HG03196 (cell line): Measurements from ENCODE around the gene PTPRH.
"Not testable (repeated sequence)": the region's sequence is repeated elsewhere in the genome, so short reads cannot be mapped to it uniquely, and the experiment has no call there.

Source experiments
- ATAC-seq: cut with Tn5 transposase; IDR thresholded peaks from one replicate; pipeline ENCODE4 v1.9.1; 2021; ENCODE audit not compliant: unreplicated experiment

Gene PTPRH

DNA sequence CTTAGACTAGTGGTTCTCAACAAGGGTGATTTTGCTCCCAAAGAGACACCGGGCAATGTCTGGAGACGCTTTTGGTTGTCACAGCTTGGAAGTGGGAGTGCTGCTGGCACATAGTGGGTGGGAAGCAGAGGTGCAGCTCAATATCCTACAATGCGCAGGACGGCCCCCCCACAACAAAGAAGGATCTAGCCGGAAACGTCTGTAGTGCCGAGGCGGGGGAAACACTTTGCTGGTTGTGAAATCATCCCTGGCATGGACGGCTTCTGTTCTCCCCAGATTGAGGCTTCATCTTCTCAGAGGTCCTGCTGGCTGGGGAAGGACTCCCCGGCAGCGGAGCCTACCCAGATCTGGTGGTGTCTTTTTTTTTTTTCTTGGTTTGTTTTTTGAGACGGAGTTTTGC lies 15.8 kb downstream of the PTPRH start:
- no peak for ATAC-seq

DNA sequence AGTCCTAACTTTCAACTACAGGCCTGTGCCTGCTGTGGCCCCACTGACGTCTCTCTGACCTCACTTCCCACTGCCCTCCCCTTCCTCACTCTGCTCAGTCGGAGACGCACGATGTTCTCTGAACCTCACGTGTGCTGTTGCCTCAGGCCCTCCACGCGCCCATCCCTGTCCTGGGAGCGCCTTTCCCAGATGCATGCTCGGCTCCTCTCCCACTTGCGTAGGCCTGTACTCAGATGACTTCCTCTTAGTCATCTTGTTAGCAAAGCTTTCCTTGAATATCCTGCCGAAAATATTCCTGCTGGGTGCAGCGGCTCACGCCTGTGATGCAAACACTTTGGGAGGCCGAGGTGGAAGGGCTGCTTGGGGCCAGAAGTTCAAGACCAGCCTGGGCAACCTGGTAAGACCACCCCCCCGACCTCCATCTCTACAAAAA lies 19.9 kb downstream of the PTPRH start:
- ATAC-seq: no peak

DNA sequence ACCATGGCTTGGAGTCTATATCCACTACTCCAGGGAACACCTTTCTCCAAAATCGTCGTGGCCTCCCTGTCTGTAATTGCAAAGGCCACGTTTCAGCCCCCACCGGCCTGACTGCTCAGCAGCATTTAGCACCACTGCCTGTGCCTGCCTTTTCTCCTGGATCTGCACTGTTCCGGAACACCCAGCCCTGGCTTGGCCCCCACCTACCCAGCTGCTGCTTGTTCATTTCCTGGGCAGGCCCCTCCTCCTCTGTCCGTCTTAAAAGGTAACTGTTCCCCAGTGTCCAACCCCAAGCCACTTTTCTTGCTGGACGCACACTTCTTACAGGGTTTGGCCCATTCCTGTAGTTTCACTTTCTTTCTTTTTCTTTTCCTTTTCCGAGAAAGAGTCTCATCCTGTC lies 20.7 kb downstream of the PTPRH start:
- ATAC-seq: no peak

DNA sequence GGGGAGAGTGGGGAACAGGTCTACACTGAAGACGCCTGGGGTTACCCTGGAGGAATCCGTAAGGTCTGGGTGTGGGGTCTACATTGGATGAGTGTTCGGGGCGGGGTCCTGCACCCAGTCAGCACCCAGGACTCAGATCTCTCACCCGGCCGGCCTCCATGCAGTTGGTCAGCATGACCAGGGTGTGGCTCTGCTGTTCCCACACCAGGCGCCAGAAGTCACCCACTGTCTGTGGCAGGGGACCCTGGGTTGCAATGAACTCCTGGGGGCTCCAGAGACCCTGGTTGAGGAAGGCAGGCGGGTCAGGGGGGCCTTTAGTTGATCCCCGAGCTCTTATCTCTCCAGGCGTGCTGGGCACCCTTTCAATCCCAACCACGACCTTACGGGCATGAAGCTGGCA lies 23.2 kb downstream of the PTPRH start:
- ATAC-seq: no peak

DNA sequence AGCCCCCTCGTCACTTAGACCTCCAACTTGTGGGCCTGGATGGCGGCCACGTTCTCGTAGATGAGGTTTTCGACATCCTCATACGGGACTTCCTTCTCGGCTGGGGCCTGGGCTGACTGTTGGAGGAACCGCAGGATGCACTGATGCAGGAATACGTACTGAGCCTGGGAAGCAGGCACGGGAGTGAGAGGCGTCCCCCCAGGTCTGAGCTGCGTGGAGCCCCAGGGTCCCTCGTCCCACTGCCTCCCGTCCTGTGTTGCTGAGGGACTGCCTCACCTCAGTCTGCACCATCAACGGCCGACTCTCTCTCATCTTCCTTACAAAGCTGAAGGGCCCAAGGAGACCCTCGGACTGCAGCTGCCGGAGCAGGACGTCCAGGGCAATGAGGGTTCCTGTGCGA lies 27.6 kb downstream of the PTPRH start:
- no peak for ATAC-seq

GRCh38 chr19:55179606-55180484 lies 29.5 kb downstream of the PTPRH start, which contains the start of gene SYT5:
Gene SYT5, minus strand, starts transcription at chr19:55180289. Its CDS starts 1,248 bp downstream, at chr19:55179041.
- peak; percentile 15 for ATAC-seq

GRCh38 chr19:55178781-55179599 lies 30.3 kb downstream of the PTPRH start:
- ATAC-seq: peak; percentile 55

GRCh38 chr19:55176076-55176475 lies 33.2 kb downstream of the PTPRH start:
- no peak for ATAC-seq

DNA sequence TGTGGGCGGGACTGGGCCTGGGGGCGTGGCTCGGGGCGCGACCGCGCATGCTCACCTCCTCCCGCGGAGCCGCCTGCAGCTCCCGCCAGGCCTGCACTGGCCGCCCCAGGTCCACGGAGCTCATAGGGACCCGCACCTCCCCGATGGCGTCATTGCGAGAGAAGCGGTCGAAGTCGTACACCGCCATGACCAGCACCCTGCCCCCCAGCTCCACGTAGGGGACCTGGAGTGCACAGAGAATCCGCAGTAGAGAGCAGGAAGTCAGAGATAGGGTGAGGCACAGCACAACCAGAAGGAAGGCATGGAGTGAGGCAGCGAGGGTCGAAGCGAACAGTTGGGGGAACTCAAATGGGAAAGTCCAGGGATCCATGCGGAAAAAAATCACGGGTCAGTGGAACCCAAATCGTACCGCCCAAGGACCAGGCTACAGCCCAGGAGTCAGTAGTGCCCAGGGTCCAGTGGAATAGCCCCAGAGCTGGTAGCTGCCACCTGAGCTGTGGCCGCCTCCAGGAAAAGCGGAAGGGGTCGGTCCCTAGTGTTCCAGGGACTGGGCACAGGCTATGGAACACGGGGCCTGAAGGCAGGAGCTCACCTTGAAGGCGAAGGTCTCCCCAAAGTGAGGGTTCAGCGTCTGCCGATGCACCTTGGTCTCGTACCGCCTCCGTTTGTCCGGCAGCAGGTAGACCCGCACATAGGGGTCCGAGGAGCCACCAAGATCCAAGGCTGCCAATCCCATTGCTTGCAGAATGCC lies 34.0 kb downstream of the PTPRH start:
- no peak for ATAC-seq

GRCh38 chr19:55174425-55175116 lies 34.7 kb downstream of the PTPRH start:
- ATAC-seq: no peak

- ATAC-seq: no peak
Measured at GRCh38 chr19:55173714-55174409, 35.4 kb downstream of the PTPRH start.

- ATAC-seq: no peak
Measured at GRCh38 chr19:55173186-55173713, 36.1 kb downstream of the PTPRH start.

DNA sequence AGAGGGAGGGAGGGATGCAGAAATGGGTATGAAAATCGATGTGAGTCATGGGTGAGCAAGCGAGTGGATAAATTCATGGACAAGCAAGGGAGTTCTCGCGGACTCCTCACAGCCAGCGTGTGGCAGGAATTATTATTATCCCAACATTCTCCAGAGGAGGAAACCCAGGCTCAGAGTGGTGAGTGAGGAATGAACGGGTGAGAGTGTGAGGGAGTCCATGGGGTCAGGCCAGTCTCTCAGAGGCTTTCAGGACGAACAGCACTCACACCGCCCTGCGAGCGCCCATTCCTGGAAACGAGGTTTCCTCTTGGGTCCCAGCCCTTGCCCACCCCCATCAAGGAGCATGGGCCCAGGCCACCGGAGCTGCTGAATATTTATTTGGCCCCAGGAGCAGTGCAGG lies 36.6 kb downstream of the PTPRH start:
- ATAC-seq: no peak

GRCh38 chr19:55172318-55172717 lies 37.0 kb downstream of the PTPRH start:
- not testable (repeated sequence) for ATAC-seq

GRCh38 chr19:55171440-55171839 lies 37.9 kb downstream of the PTPRH start:
- ATAC-seq: no peak

GRCh38 chr19:55169136-55169535 lies 40.2 kb downstream of the PTPRH start:
- no peak for ATAC-seq

GRCh38 chr19:55166530-55167268 lies 42.6 kb downstream of the PTPRH start, which contains the start of gene DNAAF3:
Gene DNAAF3, minus strand, starts transcription at chr19:55166613. Its CDS starts 200 bp downstream, at chr19:55166413.
- ATAC-seq: peak; percentile 91

DNA sequence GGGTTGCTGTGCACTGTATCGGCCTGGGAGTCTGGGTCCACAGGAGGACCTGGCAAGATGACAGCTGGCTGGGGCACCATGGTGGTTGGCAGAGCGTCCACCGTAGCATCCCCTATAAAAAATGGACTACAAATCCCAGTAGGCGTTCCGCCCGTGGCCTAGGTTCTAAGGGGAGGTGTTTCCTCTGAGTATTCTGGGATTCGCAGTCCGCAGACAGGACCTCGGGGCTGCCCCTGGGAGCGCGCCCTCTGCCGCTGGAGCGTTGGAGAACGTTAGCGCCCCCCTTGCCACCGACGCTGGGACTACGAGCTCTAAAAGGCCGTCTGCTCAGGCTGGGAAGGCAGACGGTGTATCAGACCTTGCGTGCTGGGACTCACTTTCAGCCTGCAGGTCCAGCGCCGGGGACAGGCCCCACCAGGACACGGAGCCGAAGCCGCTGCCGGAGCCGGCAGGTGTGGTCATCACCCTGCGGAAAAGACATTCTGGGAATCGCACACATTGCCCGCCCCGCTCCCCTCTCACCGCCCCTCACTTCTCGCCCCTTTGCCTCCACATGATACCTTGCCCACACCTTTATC lies 43.3 kb downstream of the PTPRH start:
- peak; percentile 27 for ATAC-seq
